HG03039 (cell line): Measurements from ENCODE around the gene DENND4B.
A peak's percentile ranks its signal among the peaks of the same experiment; 100 is the strongest.

Source experiments
- ATAC-seq: cut with Tn5 transposase; IDR thresholded peaks from one replicate; pipeline ENCODE4 v1.9.1; 2021; ENCODE audit warnings: mild to moderate bottlenecking, moderate library complexity; ENCODE audit not compliant: unreplicated experiment

The DENND4B gene

GRCh38 chr1:153973071-153973470 is 26.6 kb upstream of the DENND4B start:
- no peak for ATAC-seq

- no peak for ATAC-seq
Measured at GRCh38 chr1:153970346-153970745, 23.8 kb upstream of the DENND4B start.

- ATAC-seq = no peak
Measured at GRCh38 chr1:153968972-153969371, 22.5 kb upstream of the DENND4B start.

- ATAC-seq = no peak
Measured at GRCh38 chr1:153968408-153968807, 21.9 kb upstream of the DENND4B start.

GRCh38 chr1:153968000-153968363 is 21.5 kb upstream of the DENND4B start:
- ATAC-seq = no peak

GRCh38 chr1:153967107-153967999 is 20.8 kb upstream of the DENND4B start, which contains the start of gene CREB3L4:
Gene CREB3L4 (plus strand): TSS chr1:153967902. CDS start chr1:153968526, 624 bp downstream.
- ATAC-seq = peak; percentile 61

- no peak for ATAC-seq
Measured at GRCh38 chr1:153963850-153964331, 17.4 kb upstream of the DENND4B start.

GRCh38 chr1:153963030-153963849 is 16.7 kb upstream of the DENND4B start, which contains the start of gene SLC39A1:
Gene SLC39A1 (minus strand): TSS chr1:153963537. CDS start chr1:153962715, 822 bp downstream.
- no peak for ATAC-seq

GRCh38 chr1:153962088-153963029 is 15.8 kb upstream of the DENND4B start:
- ATAC-seq = no peak

GRCh38 chr1:153961421-153961820 is 14.9 kb upstream of the DENND4B start:
- no peak for ATAC-seq

GRCh38 chr1:153960206-153960605 is 13.7 kb upstream of the DENND4B start:
- ATAC-seq = no peak

- no peak for ATAC-seq
Measured at GRCh38 chr1:153959454-153959853, 12.9 kb upstream of the DENND4B start.

GRCh38 chr1:153958961-153959260 is 12.4 kb upstream of the DENND4B start:
- no peak for ATAC-seq

GRCh38 chr1:153958111-153958960 is 11.8 kb upstream of the DENND4B start, which contains the start of gene CRTC2:
Gene CRTC2 (minus strand): TSS chr1:153958612. CDS start chr1:153958497, 115 bp downstream.
- peak; percentile 73 for ATAC-seq

GRCh38 chr1:153957744-153958110 is 11.2 kb upstream of the DENND4B start:
- peak; percentile 4 for ATAC-seq

- ATAC-seq = no peak
Measured at GRCh38 chr1:153956997-153957715, 10.6 kb upstream of the DENND4B start.

GRCh38 chr1:153954826-153955225 is 8.3 kb upstream of the DENND4B start:
- ATAC-seq = no peak

- ATAC-seq = no peak
Measured at GRCh38 chr1:153953859-153954365, 7.4 kb upstream of the DENND4B start.

- no peak for ATAC-seq
Measured at GRCh38 chr1:153951801-153952200, 5.3 kb upstream of the DENND4B start.
